ENCODE measurements around the gene C13orf42.
A peak's percentile ranks its signal among the peaks of the same experiment; 100 is the strongest.

The C13orf42 gene

GRCh38 chr13:51111174-51111573, at the start of gene C13orf42:
TSS of gene C13orf42 (minus strand) at chr13:51111274. CDS start at chr13:51111209, 65 bp downstream.
- no peak for DNase-seq (ENCODE audit: low spot score)

GRCh38 chr13:51158880-51159518, 47.9 kb upstream of the C13orf42 start:
- DNase-seq (ENCODE audit: low spot score) = no peak

- no peak for DNase-seq (ENCODE audit: low spot score)
These were observed 47.3 kb upstream of the C13orf42 start for GRCh38 chr13:51158365-51158764.

GRCh38 chr13:51156648-51157047, 45.6 kb upstream of the C13orf42 start:
- no peak for DNase-seq (ENCODE audit: low spot score)

GRCh38 chr13:51155776-51156515, 44.9 kb upstream of the C13orf42 start:
- no peak for DNase-seq (ENCODE audit: low spot score)

GRCh38 chr13:51155161-51155560, 44.1 kb upstream of the C13orf42 start:
- no peak for DNase-seq (ENCODE audit: low spot score)

- peak; percentile 6 for DNase-seq (ENCODE audit: low spot score)
These were observed 43.0 kb upstream of the C13orf42 start for GRCh38 chr13:51154029-51154555.

- no peak for DNase-seq (ENCODE audit: low spot score)
These were observed 42.5 kb upstream of the C13orf42 start for GRCh38 chr13:51153527-51153926.

- DNase-seq (ENCODE audit: low spot score) = no peak
These were observed 41.6 kb upstream of the C13orf42 start for GRCh38 chr13:51152701-51153100.

- DNase-seq (ENCODE audit: low spot score) = no peak
These were observed 40.4 kb upstream of the C13orf42 start for GRCh38 chr13:51151463-51151862.

GRCh38 chr13:51148952-51149573, 38.0 kb upstream of the C13orf42 start:
- DNase-seq (ENCODE audit: low spot score) = no peak

- DNase-seq (ENCODE audit: low spot score) = no peak
These were observed 37.3 kb upstream of the C13orf42 start for GRCh38 chr13:51148223-51148951.

- no peak for DNase-seq (ENCODE audit: low spot score)
These were observed 36.7 kb upstream of the C13orf42 start for GRCh38 chr13:51147732-51148131.

GRCh38 chr13:51146667-51147066, 35.6 kb upstream of the C13orf42 start:
- no peak for DNase-seq (ENCODE audit: low spot score)

- no peak for DNase-seq (ENCODE audit: low spot score)
These were observed 26.2 kb upstream of the C13orf42 start for GRCh38 chr13:51137250-51137649.

- DNase-seq (ENCODE audit: low spot score) = no peak
These were observed 25.4 kb upstream of the C13orf42 start for GRCh38 chr13:51136276-51136980.

GRCh38 chr13:51134763-51135365, 23.8 kb upstream of the C13orf42 start:
- no peak for DNase-seq (ENCODE audit: low spot score)

GRCh38 chr13:51130348-51130747, 19.3 kb upstream of the C13orf42 start:
- no peak for DNase-seq (ENCODE audit: low spot score)

- peak; percentile 15 for DNase-seq (ENCODE audit: low spot score)
These were observed 14.6 kb upstream of the C13orf42 start for GRCh38 chr13:51125495-51126226.

- DNase-seq (ENCODE audit: low spot score) = no peak
These were observed 11.9 kb upstream of the C13orf42 start for GRCh38 chr13:51122868-51123566.
